ENCODE data around the gene MSL1.

DNA sequence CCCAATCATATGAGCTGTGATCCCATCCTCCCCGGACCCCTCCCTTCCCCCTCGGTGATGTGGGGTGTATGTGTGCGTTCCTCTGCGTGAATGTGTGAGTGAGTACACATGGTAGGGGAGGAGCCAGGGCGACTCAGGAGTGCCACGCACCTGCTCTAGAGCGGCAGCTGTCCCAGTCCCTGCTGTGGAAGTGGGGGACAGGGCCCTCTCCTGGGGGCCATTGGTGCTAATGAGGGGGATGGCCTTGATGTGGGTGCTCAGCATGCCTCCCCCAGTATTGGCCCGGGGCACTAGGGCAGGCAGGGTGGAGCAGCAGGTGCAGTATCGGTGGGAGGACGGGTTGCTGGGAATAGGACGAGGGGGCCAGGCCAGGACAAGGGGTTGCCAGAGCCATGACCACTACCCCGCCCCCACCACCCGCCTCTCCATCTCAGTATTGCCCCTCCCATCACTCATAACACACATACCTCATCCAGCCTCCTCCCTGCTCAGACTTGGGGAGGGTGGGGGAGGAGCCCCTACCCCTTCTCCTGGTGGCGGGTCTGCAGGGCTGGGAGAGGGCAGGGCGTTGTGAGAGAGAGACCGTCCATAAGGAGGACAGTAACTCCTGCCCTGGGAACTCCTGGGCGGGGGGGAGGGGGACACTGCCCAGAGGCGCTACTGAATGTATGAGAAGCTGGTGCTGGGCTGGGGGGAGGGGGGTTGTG, 29.9 kb upstream of the MSL1 start:
- TF ChIP-seq, protein P1, sequence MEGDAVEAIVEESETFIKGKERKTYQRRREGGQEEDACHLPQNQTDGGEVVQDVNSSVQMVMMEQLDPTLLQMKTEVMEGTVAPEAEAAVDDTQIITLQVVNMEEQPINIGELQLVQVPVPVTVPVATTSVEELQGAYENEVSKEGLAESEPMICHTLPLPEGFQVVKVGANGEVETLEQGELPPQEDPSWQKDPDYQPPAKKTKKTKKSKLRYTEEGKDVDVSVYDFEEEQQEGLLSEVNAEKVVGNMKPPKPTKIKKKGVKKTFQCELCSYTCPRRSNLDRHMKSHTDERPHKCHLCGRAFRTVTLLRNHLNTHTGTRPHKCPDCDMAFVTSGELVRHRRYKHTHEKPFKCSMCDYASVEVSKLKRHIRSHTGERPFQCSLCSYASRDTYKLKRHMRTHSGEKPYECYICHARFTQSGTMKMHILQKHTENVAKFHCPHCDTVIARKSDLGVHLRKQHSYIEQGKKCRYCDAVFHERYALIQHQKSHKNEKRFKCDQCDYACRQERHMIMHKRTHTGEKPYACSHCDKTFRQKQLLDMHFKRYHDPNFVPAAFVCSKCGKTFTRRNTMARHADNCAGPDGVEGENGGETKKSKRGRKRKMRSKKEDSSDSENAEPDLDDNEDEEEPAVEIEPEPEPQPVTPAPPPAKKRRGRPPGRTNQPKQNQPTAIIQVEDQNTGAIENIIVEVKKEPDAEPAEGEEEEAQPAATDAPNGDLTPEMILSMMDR (IDR thresholded peaks at IDR 0.05; ENCODE audit: poor library complexity): no peak
- no peak for TF ChIP-seq EZH2phosphoT487 (IDR thresholded peaks at IDR 0.05; ENCODE audit: low read depth, severe bottlenecking, unreplicated experiment)

All from hepatocyte (in vitro differentiated cells).